Gastrocnemius medialis (tissue), 4 donors: Measurements from ENCODE around the gene SUSD3. TPM values are rescaled to one million over a fixed set of nuclear protein-coding genes. Genes with fewer than 3 reads are reported as not detected.

ENCODE experiments used
- ATAC-seq, 2 donors: fragments of 150-250 bp; one replicate each; pipeline ENCODE4 v1.9.1; 2016
- DNase-seq, 2 donors: peaks; one replicate each; pipeline ENCODE4 v3.0.0-alpha.2; 2019
- H3K27ac ChIP-seq, 4 donors: fragments of 200-600 bp; sonication (generic); 1 replicate in 1 of 4; 2 replicates in 3 of 4; pipeline ENCODE4 v1.5.1; 2016 to 2018; ENCODE audit warnings: mild to moderate bottlenecking in 2 of 4, moderate library complexity in 1 of 4
- H3K27me3 ChIP-seq, 3 donors: fragments of 200-600 bp; sonication (generic) in 2 of 3; 1 replicate in 1 of 3; 2 replicates in 2 of 3; pipeline versions ENCODE4 v1.5.1 to v1.6.0; 2016 to 2019; ENCODE audit warnings: mild to moderate bottlenecking in 1 of 3, moderate library complexity in 1 of 3
- H3K36me3 ChIP-seq, 2 donors: fragments of 200-600 bp; sonication (generic) in 1 of 2; one replicate each; pipeline ENCODE4 v1.5.1; 2017 to 2018
- H3K4me1 ChIP-seq, 2 donors: fragments of 200-600 bp; sonication (generic) in 1 of 2; one replicate each; pipeline ENCODE4 v1.5.1; 2016 to 2017; ENCODE audit warnings: mild to moderate bottlenecking in 2 of 2
- H3K4me3 ChIP-seq, 4 donors: fragments of 200-600 bp; sonication (generic) in 3 of 4; 1 replicate in 1 of 4; 2 replicates in 3 of 4; pipeline ENCODE4 v1.5.1; 2016 to 2019; ENCODE audit warnings: mild to moderate bottlenecking in 2 of 4
- H3K9me3 ChIP-seq, 3 donors: fragments of 200-600 bp; sonication (generic) in 2 of 3; 1 replicate in 1 of 3; 2 replicates in 2 of 3; pipeline ENCODE4 v1.5.1; 2016 to 2019
- CTCF ChIP-seq, 5 experiments: fragments of 450-650 bp in 3 of 5; fragments of 200-600 bp in 2 of 5; sonication (generic) in 2 of 5; IDR thresholded peaks in 4 of 5; conservative IDR thresholded peaks in 1 of 5; 1 replicate in 4 of 5; 2 replicates in 1 of 5; pipeline ENCODE4 v1.5.1; 2016 to 2019; ENCODE audit warnings: antibody characterized with exemption in 5 of 5, mild to moderate bottlenecking in 3 of 5, moderate library complexity in 3 of 5
- POLR2A ChIP-seq, 2 donors: fragments of 450-650 bp; IDR thresholded peaks; one replicate each; pipeline ENCODE4 v1.6.1; 2017; ENCODE audit warnings: antibody characterized with exemption in 2 of 2, mild to moderate bottlenecking in 2 of 2, moderate library complexity in 2 of 2
- in situ Hi-C, 4 donors: fragments of 200-750 bp; cut with MboI; loops; one replicate each; pipeline versions ENCODE4 v1.15.0 to v1.8.0; 2017; ENCODE audit warnings: low sequenced_read_pairs in 4 of 4
- intact Hi-C: fragments of 100-400 bp; cut with DNase I; formaldehyde crosslinking; loops from one replicate; pipeline ENCODE4 v1.15.1; 2023; ENCODE audit warnings: low total_unique reads
- total RNA-seq, 4 donors: library from RNA; depleted of rRNA; stranded (reverse); fragments of >200 nt; gene quantifications; one replicate each; pipeline versions ENCODE4 v1.1.0 to v1.2.3, GENCODE V29; 2016

The SUSD3 gene
- total RNA-seq, 4 donors from 2014 or later, result 0.51 to 0.61 TPM; not detected in 2

- Histone ChIP-seq H3K27ac (peak overlapping the region; percentile 61 to 98 (median 95)), H3K4me1 (peaks cover 79 to 86% of the 10 kb centered on the region in 2 donors), H3K36me3 (no peaks in the 10 kb centered on the region), H3K27me3 (no peaks in the 10 kb centered on the region), H3K4me3 (no peak overlapping the region), H3K9me3 (no peaks in the 10 kb centered on the region)
- in situ Hi-C loops, result no loop called here
- DNase-seq (peak in 1 of 2 donors; percentile 46), ATAC-seq (no peak)
- intact Hi-C loops, result loop anchor here (2.0 to 5.0 kb wide), 2 partner anchors 22 to 34 kb away; partner anchors contain the start of gene CARD19
- TF ChIP-seq POLR2A (IDR thresholded peaks at IDR 0.05) (no peak), CTCF (IDR thresholded peaks at IDR 0.05 in 4 of 5, conservative IDR thresholded peaks at IDR 0.05 in 1 of 5) (no peak)
These were observed 72.5 kb downstream of the SUSD3 start for GRCh38 chr9:93130861-93131481.

GRCh38 chr9:93131599-93132286 is 73.2 kb downstream of the SUSD3 start:
- no peaks in the 10 kb centered on the region for H3K27me3 ChIP-seq
- intact Hi-C loops (loop anchor here (2.0 to 5.0 kb wide), 2 partner anchors 23 to 34 kb away; partner anchors contain the start of gene CARD19), in situ Hi-C loops (no loop called here)
- H3K4me3 ChIP-seq, result peak overlapping the region in 2 of 4 donors; percentile 81 to 91
- H3K36me3 ChIP-seq, result no peaks in the 10 kb centered on the region
- H3K9me3 ChIP-seq, result no peaks in the 10 kb centered on the region
- TF ChIP-seq POLR2A (IDR thresholded peaks at IDR 0.05) (no peak), CTCF (IDR thresholded peaks at IDR 0.05 in 4 of 5, conservative IDR thresholded peaks at IDR 0.05 in 1 of 5) (no peak)
- no peak for DNase-seq
- peaks cover 82 to 87% of the 10 kb centered on the region in 2 donors for H3K4me1 ChIP-seq
- peak overlapping the region; percentile 95 to 99 (median 96) for H3K27ac ChIP-seq
- no peak for ATAC-seq

GRCh38 chr9:93132287-93132927 is 73.9 kb downstream of the SUSD3 start:
- H3K27me3 ChIP-seq, result no peaks in the 10 kb centered on the region
- no peaks in the 10 kb centered on the region for H3K36me3 ChIP-seq
- ATAC-seq (no peak), DNase-seq (peak in 1 of 2 donors; percentile 60)
- peaks cover 75 to 81% of the 10 kb centered on the region in 2 donors for H3K4me1 ChIP-seq
- in situ Hi-C loops (no loop called here), intact Hi-C loops (loop anchor here (5.0 kb wide), 1 partner anchor 35 kb away; the partner anchor contains the start of gene CARD19)
- no peaks in the 10 kb centered on the region for H3K9me3 ChIP-seq
- H3K4me3 ChIP-seq, result peak overlapping the region; percentile 69 to 91 (median 86)
- peak overlapping the region; percentile 95 to 99 (median 96) for H3K27ac ChIP-seq
- TF ChIP-seq CTCF (IDR thresholded peaks at IDR 0.05 in 4 of 5, conservative IDR thresholded peaks at IDR 0.05 in 1 of 5), result no peak
- TF ChIP-seq POLR2A (IDR thresholded peaks at IDR 0.05), result no peak

GRCh38 chr9:93132946-93133680 is 74.6 kb downstream of the SUSD3 start:
- ATAC-seq (peak; percentile 1 to 9), DNase-seq (no peak)
- Histone ChIP-seq H3K27ac (peak overlapping the region; percentile 95 to 99 (median 96)), H3K9me3 (no peaks in the 10 kb centered on the region), H3K27me3 (no peaks in the 10 kb centered on the region), H3K4me3 (peak overlapping the region; percentile 69 to 91 (median 86)), H3K36me3 (no peaks in the 10 kb centered on the region), H3K4me1 (peaks cover 68 to 74% of the 10 kb centered on the region in 2 donors)
- TF ChIP-seq CTCF (IDR thresholded peaks at IDR 0.05 in 4 of 5, conservative IDR thresholded peaks at IDR 0.05 in 1 of 5) (no peak), POLR2A (IDR thresholded peaks at IDR 0.05) (no peak)
- intact Hi-C loops, result loop anchor here (5.0 kb wide), 1 partner anchor 36 kb away; the partner anchor contains the start of gene CARD19
- in situ Hi-C loops, result no loop called here
